Measurements from ENCODE around the gene DPEP1.

The DPEP1 gene

GRCh38 chr16:89639385-89639784, 25.9 kb downstream of the DPEP1 start:
- no peaks in the 10 kb centered on the region for H3K36me3 ChIP-seq (ENCODE audit: control insufficient read depth, insufficient read depth, low read length)
- H3K9ac ChIP-seq (ENCODE audit: low read depth, low read length) = no peak overlapping the region
- no peaks in the 10 kb centered on the region for H3K9me3 ChIP-seq (ENCODE audit: control insufficient read depth, insufficient read depth, low read length)
- no peak overlapping the region for H3K4me3 ChIP-seq (ENCODE audit: low read depth, low read length)
- no peaks in the 10 kb centered on the region for H3K27me3 ChIP-seq (ENCODE audit: control insufficient read depth, insufficient read depth, low read length)
- no peak overlapping the region for H3K27ac ChIP-seq (ENCODE audit: low read depth, low read length)
- no peaks in the 10 kb centered on the region; the same call in 1 of the 2 replicates for H3K4me1 ChIP-seq (ENCODE audit: control insufficient read depth, insufficient read depth, low read length)

- no peak overlapping the region for H3K27ac ChIP-seq (ENCODE audit: low read depth, low read length)
- no peak overlapping the region for H3K4me3 ChIP-seq (ENCODE audit: low read depth, low read length)
- H3K4me1 ChIP-seq (ENCODE audit: control insufficient read depth, insufficient read depth, low read length) = no peaks in the 10 kb centered on the region; the same call in 1 of the 2 replicates
- H3K36me3 ChIP-seq (ENCODE audit: control insufficient read depth, insufficient read depth, low read length) = peaks cover 19% of the 10 kb centered on the region
- H3K27me3 ChIP-seq (ENCODE audit: control insufficient read depth, insufficient read depth, low read length) = no peaks in the 10 kb centered on the region
- no peak overlapping the region for H3K9ac ChIP-seq (ENCODE audit: low read depth, low read length)
- no peaks in the 10 kb centered on the region for H3K9me3 ChIP-seq (ENCODE audit: control insufficient read depth, insufficient read depth, low read length)
Measured at GRCh38 chr16:89641458-89642119, 28.1 kb downstream of the DPEP1 start.

GRCh38 chr16:89642574-89642973, 29.1 kb downstream of the DPEP1 start:
- Histone ChIP-seq H3K27ac (ENCODE audit: low read depth, low read length) (no peak overlapping the region), H3K4me1 (ENCODE audit: control insufficient read depth, insufficient read depth, low read length) (no peaks in the 10 kb centered on the region; the same call in 1 of the 2 replicates), H3K9ac (ENCODE audit: low read depth, low read length) (no peak overlapping the region), H3K9me3 (ENCODE audit: control insufficient read depth, insufficient read depth, low read length) (no peaks in the 10 kb centered on the region), H3K27me3 (ENCODE audit: control insufficient read depth, insufficient read depth, low read length) (no peaks in the 10 kb centered on the region), H3K36me3 (ENCODE audit: control insufficient read depth, insufficient read depth, low read length) (peaks cover 26% of the 10 kb centered on the region), H3K4me3 (ENCODE audit: low read depth, low read length) (no peak overlapping the region)

- Histone ChIP-seq H3K27ac (ENCODE audit: low read depth, low read length) (no peak overlapping the region), H3K27me3 (ENCODE audit: control insufficient read depth, insufficient read depth, low read length) (no peaks in the 10 kb centered on the region), H3K9me3 (ENCODE audit: control insufficient read depth, insufficient read depth, low read length) (no peaks in the 10 kb centered on the region)
Measured at GRCh38 chr16:89643769-89644300, 30.4 kb downstream of the DPEP1 start.

GRCh38 chr16:89645122-89645521, 31.7 kb downstream of the DPEP1 start:
- Histone ChIP-seq H3K4me3 (ENCODE audit: low read depth, low read length) (no peak overlapping the region), H3K27ac (ENCODE audit: low read depth, low read length) (no peak overlapping the region), H3K27me3 (ENCODE audit: control insufficient read depth, insufficient read depth, low read length) (no peaks in the 10 kb centered on the region), H3K36me3 (ENCODE audit: control insufficient read depth, insufficient read depth, low read length) (peaks cover 32% of the 10 kb centered on the region), H3K4me1 (ENCODE audit: control insufficient read depth, insufficient read depth, low read length) (no peaks in the 10 kb centered on the region; the same call in 1 of the 2 replicates), H3K9me3 (ENCODE audit: control insufficient read depth, insufficient read depth, low read length) (no peaks in the 10 kb centered on the region), H3K9ac (ENCODE audit: low read depth, low read length) (no peak overlapping the region)

More at GRCh38 chr16:89643769-89644300, 30.4 kb downstream of the DPEP1 start:
- no peaks in the 10 kb centered on the region; the same call in 1 of the 2 replicates for H3K4me1 ChIP-seq (ENCODE audit: control insufficient read depth, insufficient read depth, low read length)
- no peak overlapping the region for H3K9ac ChIP-seq (ENCODE audit: low read depth, low read length)
- H3K4me3 ChIP-seq (ENCODE audit: low read depth, low read length) = no peak overlapping the region
- H3K36me3 ChIP-seq (ENCODE audit: control insufficient read depth, insufficient read depth, low read length) = peaks cover 26% of the 10 kb centered on the region

GRCh38 chr16:89646270-89646669, 32.8 kb downstream of the DPEP1 start:
- peaks cover 39% of the 10 kb centered on the region for H3K36me3 ChIP-seq (ENCODE audit: control insufficient read depth, insufficient read depth, low read length)
- no peak overlapping the region for H3K4me3 ChIP-seq (ENCODE audit: low read depth, low read length)
- H3K4me1 ChIP-seq (ENCODE audit: control insufficient read depth, insufficient read depth, low read length) = no peaks in the 10 kb centered on the region
- no peaks in the 10 kb centered on the region for H3K9me3 ChIP-seq (ENCODE audit: control insufficient read depth, insufficient read depth, low read length)
- no peak overlapping the region for H3K27ac ChIP-seq (ENCODE audit: low read depth, low read length)
- no peak overlapping the region for H3K9ac ChIP-seq (ENCODE audit: low read depth, low read length)
- H3K27me3 ChIP-seq (ENCODE audit: control insufficient read depth, insufficient read depth, low read length) = no peaks in the 10 kb centered on the region

GRCh38 chr16:89646906-89647305, 33.5 kb downstream of the DPEP1 start:
- peaks cover 45% of the 10 kb centered on the region for H3K36me3 ChIP-seq (ENCODE audit: control insufficient read depth, insufficient read depth, low read length)
- no peak overlapping the region for H3K9ac ChIP-seq (ENCODE audit: low read depth, low read length)
- H3K4me1 ChIP-seq (ENCODE audit: control insufficient read depth, insufficient read depth, low read length) = no peaks in the 10 kb centered on the region
- no peaks in the 10 kb centered on the region for H3K9me3 ChIP-seq (ENCODE audit: control insufficient read depth, insufficient read depth, low read length)
- H3K27ac ChIP-seq (ENCODE audit: low read depth, low read length) = no peak overlapping the region
- H3K4me3 ChIP-seq (ENCODE audit: low read depth, low read length) = no peak overlapping the region
- H3K27me3 ChIP-seq (ENCODE audit: control insufficient read depth, insufficient read depth, low read length) = no peaks in the 10 kb centered on the region

GRCh38 chr16:89651584-89651983, 38.1 kb downstream of the DPEP1 start:
- Histone ChIP-seq H3K4me1 (ENCODE audit: control insufficient read depth, insufficient read depth, low read length) (no peaks in the 10 kb centered on the region), H3K27ac (ENCODE audit: low read depth, low read length) (no peak overlapping the region), H3K4me3 (ENCODE audit: low read depth, low read length) (no peak overlapping the region), H3K9me3 (ENCODE audit: control insufficient read depth, insufficient read depth, low read length) (no peaks in the 10 kb centered on the region), H3K9ac (ENCODE audit: low read depth, low read length) (no peak overlapping the region), H3K27me3 (ENCODE audit: control insufficient read depth, insufficient read depth, low read length) (no peaks in the 10 kb centered on the region), H3K36me3 (ENCODE audit: control insufficient read depth, insufficient read depth, low read length) (peaks cover 36% of the 10 kb centered on the region)

GRCh38 chr16:89653656-89654295, 40.3 kb downstream of the DPEP1 start:
- H3K27me3 ChIP-seq (ENCODE audit: control insufficient read depth, insufficient read depth, low read length) = no peaks in the 10 kb centered on the region
- no peak overlapping the region for H3K4me3 ChIP-seq (ENCODE audit: low read depth, low read length)
- H3K9ac ChIP-seq (ENCODE audit: low read depth, low read length) = no peak overlapping the region
- H3K36me3 ChIP-seq (ENCODE audit: control insufficient read depth, insufficient read depth, low read length) = peaks cover 29% of the 10 kb centered on the region
- no peak overlapping the region for H3K27ac ChIP-seq (ENCODE audit: low read depth, low read length)
- no peaks in the 10 kb centered on the region for H3K9me3 ChIP-seq (ENCODE audit: control insufficient read depth, insufficient read depth, low read length)
- no peaks in the 10 kb centered on the region for H3K4me1 ChIP-seq (ENCODE audit: control insufficient read depth, insufficient read depth, low read length)

- H3K27ac ChIP-seq (ENCODE audit: low read depth, low read length) = no peak overlapping the region
- no peaks in the 10 kb centered on the region for H3K4me1 ChIP-seq (ENCODE audit: control insufficient read depth, insufficient read depth, low read length)
- peaks cover 29% of the 10 kb centered on the region for H3K36me3 ChIP-seq (ENCODE audit: control insufficient read depth, insufficient read depth, low read length)
- no peaks in the 10 kb centered on the region for H3K9me3 ChIP-seq (ENCODE audit: control insufficient read depth, insufficient read depth, low read length)
- H3K9ac ChIP-seq (ENCODE audit: low read depth, low read length) = no peak overlapping the region
- no peak overlapping the region for H3K4me3 ChIP-seq (ENCODE audit: low read depth, low read length)
- H3K27me3 ChIP-seq (ENCODE audit: control insufficient read depth, insufficient read depth, low read length) = no peaks in the 10 kb centered on the region
Measured at GRCh38 chr16:89655062-89655643, 41.7 kb downstream of the DPEP1 start.

All from HUES48 (cell line).